H54 (cell line): Measurements from ENCODE around the gene CEBPG.

ENCODE experiments used
- DNase-seq: peaks from one replicate; pipeline ENCODE4 v3.0.0; 2011; ENCODE audit warnings: low spot score, mixed read lengths; ENCODE audit not compliant: insufficient read length
- FAIRE-seq: peaks from 3 replicates; lab custom pipeline; 2011; peaks lifted over from hg19 to GRCh38; lab: Jason Lieb, UNC
- POLR2A ChIP-seq: IDR thresholded peaks from 2 replicates; pipeline ENCODE4 v1.6.1; 2011; ENCODE audit warnings: low read depth, mild to moderate bottlenecking, low read length

CEBPG gene

GRCh38 chr19:33407716-33408115 is 34.2 kb downstream of the CEBPG start:
- no peak for FAIRE-seq
- DNase-seq: no peak

GRCh38 chr19:33408116-33408515 is 34.6 kb downstream of the CEBPG start:
- FAIRE-seq (no peak), DNase-seq (no peak)
- no peak for TF ChIP-seq POLR2A

More at GRCh38 chr19:33407716-33408115, 34.2 kb downstream of the CEBPG start:
- TF ChIP-seq POLR2A: no peak

GRCh38 chr19:33408538-33409434 is 35.3 kb downstream of the CEBPG start:
- no peak for TF ChIP-seq POLR2A
- DNase-seq: no peak
- no peak for FAIRE-seq

- FAIRE-seq: no peak
- TF ChIP-seq POLR2A: no peak
- no peak for DNase-seq
Observed at GRCh38 chr19:33409906-33410685, 36.6 kb downstream of the CEBPG start.

- TF ChIP-seq POLR2A: no peak
- no peak for DNase-seq
- FAIRE-seq: no peak
Observed at GRCh38 chr19:33410915-33411401, 37.4 kb downstream of the CEBPG start.

GRCh38 chr19:33411621-33412180 is 38.2 kb downstream of the CEBPG start:
- no peak for TF ChIP-seq POLR2A
- DNase-seq (no peak), FAIRE-seq (no peak)

DNA sequence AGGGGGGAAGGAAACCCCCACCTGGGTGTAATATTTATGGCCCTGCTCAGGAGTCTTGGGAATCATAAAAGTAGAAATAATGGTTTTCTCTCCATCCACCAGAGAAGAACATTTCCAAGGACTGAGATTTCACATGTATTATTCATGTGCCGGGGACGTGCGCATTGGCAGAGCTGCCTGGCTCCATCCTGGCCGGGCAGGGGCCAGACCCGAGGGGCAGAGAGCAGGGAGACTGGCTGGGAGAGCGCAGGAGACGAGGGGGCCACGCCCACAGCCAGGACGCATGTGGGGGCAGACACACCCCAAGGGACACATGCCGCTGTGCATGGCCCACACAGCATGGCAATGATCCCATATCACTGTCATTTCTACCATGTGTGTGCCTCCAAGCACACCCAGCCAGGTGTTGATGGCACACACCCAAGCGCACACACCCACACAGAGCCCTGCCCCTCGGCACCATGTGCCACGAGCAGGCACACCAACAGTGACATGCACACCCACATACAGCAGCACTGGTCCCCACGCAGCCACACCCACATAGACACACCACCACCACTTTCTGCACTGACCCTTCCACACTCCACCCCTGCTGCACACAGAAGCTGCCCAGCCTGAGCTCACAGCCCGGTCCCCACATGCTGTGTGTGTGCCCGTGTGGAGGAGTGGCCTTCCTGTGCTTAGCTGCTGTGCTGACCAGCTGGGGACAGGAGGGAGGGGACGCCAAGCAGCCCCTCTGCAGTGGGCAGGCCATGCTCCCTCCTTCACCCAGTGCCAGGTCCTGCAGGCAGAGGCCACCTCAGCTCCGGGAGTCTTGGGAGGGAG is 39.3 kb downstream of the CEBPG start:
- FAIRE-seq (no peak), DNase-seq (no peak)
- no peak for TF ChIP-seq POLR2A

GRCh38 chr19:33413426-33413725 is 39.9 kb downstream of the CEBPG start:
- DNase-seq (no peak), FAIRE-seq (no peak)
- TF ChIP-seq POLR2A: no peak

DNA sequence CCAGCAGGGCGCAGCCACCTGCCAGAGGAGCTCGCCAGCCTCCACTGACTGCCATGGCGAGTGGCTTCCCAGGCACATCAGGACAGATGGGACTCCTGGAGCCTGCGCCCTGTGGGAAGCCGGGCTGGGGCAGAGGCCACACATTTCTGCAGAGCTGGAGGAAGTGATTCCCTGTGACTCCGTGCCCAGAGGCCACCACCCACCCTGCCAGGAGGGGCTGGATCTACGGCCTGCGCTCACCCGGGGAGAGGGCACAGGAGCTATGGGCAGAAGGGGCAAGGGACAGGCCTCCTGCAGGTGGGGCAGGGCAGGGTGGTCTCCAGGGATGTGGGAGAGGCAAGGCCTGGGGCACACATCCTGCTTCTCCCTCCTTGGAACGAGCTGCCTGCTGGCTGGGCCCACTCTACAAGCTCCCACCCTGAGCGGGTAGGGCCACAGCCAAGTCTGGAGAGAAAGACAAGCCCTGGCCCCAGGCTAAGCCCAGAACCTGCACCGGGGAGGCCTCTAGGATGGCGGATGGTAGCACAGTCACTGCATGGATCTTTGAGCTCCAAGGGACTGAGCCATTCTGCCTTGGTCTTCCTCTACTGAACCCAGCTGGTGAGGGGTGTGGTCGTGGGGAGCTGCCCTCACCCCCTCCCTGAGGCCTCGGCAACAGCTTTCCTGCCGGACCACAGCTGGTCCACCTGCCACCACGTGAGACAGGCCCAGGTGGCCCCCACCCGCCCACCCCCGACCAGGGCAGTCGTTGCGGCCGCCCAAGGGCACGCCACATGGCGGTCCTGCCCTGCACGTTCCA is 40.6 kb downstream of the CEBPG start:
- DNase-seq (no peak), FAIRE-seq (no peak)
- no peak for TF ChIP-seq POLR2A

GRCh38 chr19:33414667-33415605 is 41.4 kb downstream of the CEBPG start:
- no peak for TF ChIP-seq POLR2A
- no peak for DNase-seq
- no peak for FAIRE-seq

GRCh38 chr19:33416307-33417215 is 43.1 kb downstream of the CEBPG start:
- FAIRE-seq (no peak), DNase-seq (peak; percentile 98)
- TF ChIP-seq POLR2A: no peak
